Measurements from ENCODE around the gene CTNNA3. TPM values are rescaled to one million over a fixed set of nuclear protein-coding genes. Genes with fewer than 3 reads are reported as not detected.

The CTNNA3 gene
- total RNA-seq, 1 experiment from 2014 or later, result 0.32 TPM

GRCh38 chr10:65894961-65895360, 1801.0 kb downstream of the CTNNA3 start:
- no TSS peak for BruUV-seq (replicated peaks)
- no peaks in the 10 kb centered on the region for H3K36me3 ChIP-seq (ENCODE audit: control insufficient read depth in 1 of 2, insufficient read depth in 2 of 2, low read length in 2 of 2)
- CTCF ChIA-PET, result no interaction called here

More at GRCh38 chr10:65894961-65895360, 1801.0 kb downstream of the CTNNA3 start:
- no peak for TF ChIP-seq MAX (IDR thresholded peaks at IDR 0.05)
- no peak for TF ChIP-seq SIN3A (IDR thresholded peaks at IDR 0.05; ENCODE audit: low read depth)
- no peak for TF ChIP-seq POLR2A (IDR thresholded peaks at IDR 0.05; ENCODE audit: borderline replicate concordance, extremely low read depth, insufficient read depth, insufficient read length)
- no peak for TF ChIP-seq EZH2phosphoT487 (IDR thresholded peaks at IDR 0.05; ENCODE audit: borderline replicate concordance)
- TF ChIP-seq, protein P1, sequence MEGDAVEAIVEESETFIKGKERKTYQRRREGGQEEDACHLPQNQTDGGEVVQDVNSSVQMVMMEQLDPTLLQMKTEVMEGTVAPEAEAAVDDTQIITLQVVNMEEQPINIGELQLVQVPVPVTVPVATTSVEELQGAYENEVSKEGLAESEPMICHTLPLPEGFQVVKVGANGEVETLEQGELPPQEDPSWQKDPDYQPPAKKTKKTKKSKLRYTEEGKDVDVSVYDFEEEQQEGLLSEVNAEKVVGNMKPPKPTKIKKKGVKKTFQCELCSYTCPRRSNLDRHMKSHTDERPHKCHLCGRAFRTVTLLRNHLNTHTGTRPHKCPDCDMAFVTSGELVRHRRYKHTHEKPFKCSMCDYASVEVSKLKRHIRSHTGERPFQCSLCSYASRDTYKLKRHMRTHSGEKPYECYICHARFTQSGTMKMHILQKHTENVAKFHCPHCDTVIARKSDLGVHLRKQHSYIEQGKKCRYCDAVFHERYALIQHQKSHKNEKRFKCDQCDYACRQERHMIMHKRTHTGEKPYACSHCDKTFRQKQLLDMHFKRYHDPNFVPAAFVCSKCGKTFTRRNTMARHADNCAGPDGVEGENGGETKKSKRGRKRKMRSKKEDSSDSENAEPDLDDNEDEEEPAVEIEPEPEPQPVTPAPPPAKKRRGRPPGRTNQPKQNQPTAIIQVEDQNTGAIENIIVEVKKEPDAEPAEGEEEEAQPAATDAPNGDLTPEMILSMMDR (IDR thresholded peaks at IDR 0.05 in 2 of 3, conservative IDR thresholded peaks at IDR 0.05 in 1 of 3; ENCODE audit: borderline replicate concordance in 1 of 3, insufficient read depth in 1 of 3, low read depth in 2 of 3, low read length in 2 of 3), result no peak
- TF ChIP-seq, protein P2, sequence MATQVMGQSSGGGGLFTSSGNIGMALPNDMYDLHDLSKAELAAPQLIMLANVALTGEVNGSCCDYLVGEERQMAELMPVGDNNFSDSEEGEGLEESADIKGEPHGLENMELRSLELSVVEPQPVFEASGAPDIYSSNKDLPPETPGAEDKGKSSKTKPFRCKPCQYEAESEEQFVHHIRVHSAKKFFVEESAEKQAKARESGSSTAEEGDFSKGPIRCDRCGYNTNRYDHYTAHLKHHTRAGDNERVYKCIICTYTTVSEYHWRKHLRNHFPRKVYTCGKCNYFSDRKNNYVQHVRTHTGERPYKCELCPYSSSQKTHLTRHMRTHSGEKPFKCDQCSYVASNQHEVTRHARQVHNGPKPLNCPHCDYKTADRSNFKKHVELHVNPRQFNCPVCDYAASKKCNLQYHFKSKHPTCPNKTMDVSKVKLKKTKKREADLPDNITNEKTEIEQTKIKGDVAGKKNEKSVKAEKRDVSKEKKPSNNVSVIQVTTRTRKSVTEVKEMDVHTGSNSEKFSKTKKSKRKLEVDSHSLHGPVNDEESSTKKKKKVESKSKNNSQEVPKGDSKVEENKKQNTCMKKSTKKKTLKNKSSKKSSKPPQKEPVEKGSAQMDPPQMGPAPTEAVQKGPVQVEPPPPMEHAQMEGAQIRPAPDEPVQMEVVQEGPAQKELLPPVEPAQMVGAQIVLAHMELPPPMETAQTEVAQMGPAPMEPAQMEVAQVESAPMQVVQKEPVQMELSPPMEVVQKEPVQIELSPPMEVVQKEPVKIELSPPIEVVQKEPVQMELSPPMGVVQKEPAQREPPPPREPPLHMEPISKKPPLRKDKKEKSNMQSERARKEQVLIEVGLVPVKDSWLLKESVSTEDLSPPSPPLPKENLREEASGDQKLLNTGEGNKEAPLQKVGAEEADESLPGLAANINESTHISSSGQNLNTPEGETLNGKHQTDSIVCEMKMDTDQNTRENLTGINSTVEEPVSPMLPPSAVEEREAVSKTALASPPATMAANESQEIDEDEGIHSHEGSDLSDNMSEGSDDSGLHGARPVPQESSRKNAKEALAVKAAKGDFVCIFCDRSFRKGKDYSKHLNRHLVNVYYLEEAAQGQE (IDR thresholded peaks at IDR 0.05; ENCODE audit: low read depth), result no peak
- no peak for TF ChIP-seq SRF (IDR thresholded peaks at IDR 0.05; ENCODE audit: low read depth)
- no peak for TF ChIP-seq YY1 (IDR thresholded peaks at IDR 0.05; ENCODE audit: extremely low read depth, insufficient replicate concordance, low read depth, low read length)
- no peak for TF ChIP-seq RAD21 (IDR thresholded peaks at IDR 0.05; ENCODE audit: low read depth)
- no peak for TF ChIP-seq EGR1 (IDR thresholded peaks at IDR 0.05; ENCODE audit: low read depth)
- TF ChIP-seq TCF7L2 (IDR thresholded peaks at IDR 0.05; ENCODE audit: borderline replicate concordance, extremely low read depth, insufficient read depth, insufficient read length), result no peak
- no peak for TF ChIP-seq POLR2AphosphoS5 (IDR thresholded peaks at IDR 0.05; ENCODE audit: low read depth, low read length)
- no peak for TF ChIP-seq SP1 (IDR thresholded peaks at IDR 0.05; ENCODE audit: low read depth)
- no peak for TF ChIP-seq JUND (IDR thresholded peaks at IDR 0.05)
- TF ChIP-seq FOSL1 (IDR thresholded peaks at IDR 0.05; ENCODE audit: low read depth), result no peak
- TF ChIP-seq ZNF274 (IDR thresholded peaks at IDR 0.05; ENCODE audit: low read depth, low read length), result no peak
- no peak for TF ChIP-seq ZFX (IDR thresholded peaks at IDR 0.05)
- TF ChIP-seq, protein P3, sequence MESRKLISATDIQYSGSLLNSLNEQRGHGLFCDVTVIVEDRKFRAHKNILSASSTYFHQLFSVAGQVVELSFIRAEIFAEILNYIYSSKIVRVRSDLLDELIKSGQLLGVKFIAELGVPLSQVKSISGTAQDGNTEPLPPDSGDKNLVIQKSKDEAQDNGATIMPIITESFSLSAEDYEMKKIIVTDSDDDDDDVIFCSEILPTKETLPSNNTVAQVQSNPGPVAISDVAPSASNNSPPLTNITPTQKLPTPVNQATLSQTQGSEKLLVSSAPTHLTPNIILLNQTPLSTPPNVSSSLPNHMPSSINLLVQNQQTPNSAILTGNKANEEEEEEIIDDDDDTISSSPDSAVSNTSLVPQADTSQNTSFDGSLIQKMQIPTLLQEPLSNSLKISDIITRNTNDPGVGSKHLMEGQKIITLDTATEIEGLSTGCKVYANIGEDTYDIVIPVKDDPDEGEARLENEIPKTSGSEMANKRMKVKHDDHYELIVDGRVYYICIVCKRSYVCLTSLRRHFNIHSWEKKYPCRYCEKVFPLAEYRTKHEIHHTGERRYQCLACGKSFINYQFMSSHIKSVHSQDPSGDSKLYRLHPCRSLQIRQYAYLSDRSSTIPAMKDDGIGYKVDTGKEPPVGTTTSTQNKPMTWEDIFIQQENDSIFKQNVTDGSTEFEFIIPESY (IDR thresholded peaks at IDR 0.05; ENCODE audit: extremely low read depth, insufficient replicate concordance, low read length), result no peak
- no peaks in the 10 kb centered on the region for H3K4me1 ChIP-seq (ENCODE audit: control insufficient read depth in 1 of 2, insufficient read depth in 2 of 2, low read length in 2 of 2)
- no peaks in the 10 kb centered on the region for H3K79me2 ChIP-seq (ENCODE audit: insufficient read depth, low read length)
- H3K9me3 ChIP-seq (ENCODE audit: control insufficient read depth in 1 of 2, insufficient read depth in 1 of 2, low read depth in 1 of 2, low read length in 2 of 2), result no peaks in the 10 kb centered on the region
- no peaks in the 10 kb centered on the region for H3K27me3 ChIP-seq (ENCODE audit: insufficient read depth, low read length)
- H3K4me3 ChIP-seq (replicated peaks in 1 of 2; ENCODE audit: low read depth in 1 of 2, low read length in 2 of 2), result no peak overlapping the region
- H3K27ac ChIP-seq (ENCODE audit: low read depth, low read length), result no peak overlapping the region
- ATAC-seq, result no peak
- no peak for DNase-seq (ENCODE audit: low read depth, low spot score)
- no peak overlapping the region for H2AFZ ChIP-seq (ENCODE audit: low read depth, low read length, poor library complexity, severe bottlenecking)
- no peak overlapping the region for H3K9ac ChIP-seq (ENCODE audit: low read length)
- no peak overlapping the region for H3K4me2 ChIP-seq (ENCODE audit: low read length)
- H4K20me1 ChIP-seq (ENCODE audit: insufficient read depth), result no peaks in the 10 kb centered on the region
- intact Hi-C loops (cut with micrococcal nuclease), result no loop called here
- RAD21 ChIA-PET (ENCODE audit: low non-redundant PET in 1 of 2, low total read pairs in 2 of 2, uncharacterized antibody in 2 of 2, unreplicated experiment in 2 of 2), result no interaction called here
- H3K9me2 ChIP-seq (ENCODE audit: insufficient read depth), result peaks cover 4% of the 10 kb centered on the region; the same call in 1 of the 2 replicates
- POLR2A ChIA-PET, result no interaction called here
